SK-N-SH treated with all-trans-retinoic acid at 6 μM for 48 hours (cell line): ENCODE results near the gene OR7C1.

ENCODE experiments used
- ARNTL ChIP-seq: fragments of 450-650 bp; formaldehyde crosslinking; IDR thresholded peaks from 2 replicates; pipeline ENCODE4 v1.5.0; 2020; ENCODE audit warnings: low read depth, mild to moderate bottlenecking, moderate library complexity, borderline replicate concordance
- ESRRG ChIP-seq: fragments of 250-450 bp; sonication (Bioruptor Pico); IDR thresholded peaks from 2 replicates; pipeline ENCODE4 v1.6.1; 2021; ENCODE audit warnings: mild to moderate bottlenecking
- ZNF8 ChIP-seq: fragments of 450-650 bp; formaldehyde crosslinking; IDR thresholded peaks from 2 replicates; pipeline ENCODE4 v1.5.0; 2020; ENCODE audit warnings: mild to moderate bottlenecking, moderate library complexity

DNA sequence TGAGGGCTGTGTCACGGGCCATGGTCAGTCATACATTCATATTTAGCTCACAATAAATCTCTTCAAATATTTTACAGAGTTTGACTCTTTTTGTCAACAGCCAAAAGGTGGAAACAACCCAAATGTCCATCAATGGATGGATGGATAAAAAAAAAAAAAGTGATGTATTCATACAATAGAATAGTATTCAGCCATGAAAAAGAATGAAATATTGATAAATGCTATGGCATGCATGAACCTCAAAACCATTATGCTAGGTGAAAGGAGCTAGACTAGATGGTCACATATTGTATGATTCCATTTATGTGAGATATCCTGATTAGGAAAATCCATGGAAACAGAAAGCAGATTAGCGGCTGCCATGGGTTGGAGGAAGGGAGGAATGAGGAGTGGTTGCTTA, 72.9 kb downstream of the OR7C1 start:
- no peak for TF ChIP-seq ARNTL (CRISPR knock-in tag)
- TF ChIP-seq ZNF8 (CRISPR knock-in tag): no peak
- TF ChIP-seq ESRRG (CRISPR knock-in tag): no peak
